Neural crest cell (in vitro differentiated cells): ENCODE measurements around the gene GCNT2. TPM values are rescaled to one million over a fixed set of nuclear protein-coding genes. Genes with fewer than 3 reads are reported as not detected.

ENCODE experiments used
- DNase-seq: peaks from one replicate; pipeline ENCODE4 v3.0.0; 2021; ENCODE audit warnings: low read depth, mixed read lengths, low spot score
- H3K27ac Mint-ChIP-seq: one replicate; pipeline ENCODE4 v1.8.0; 2021; ENCODE audit warnings: mild to moderate bottlenecking, mixed read lengths; ENCODE audit not compliant: unreplicated experiment
- H3K27me3 Mint-ChIP-seq: 2 replicates; pipeline ENCODE4 v1.8.0; 2021; ENCODE audit warnings: low read depth, mild to moderate bottlenecking, mixed read lengths
- H3K36me3 Mint-ChIP-seq: 2 replicates; pipeline ENCODE4 v1.8.0; 2021; ENCODE audit warnings: low read depth, mild to moderate bottlenecking, mixed read lengths
- H3K4me1 Mint-ChIP-seq: 2 replicates; pipeline ENCODE4 v1.8.0; 2021; ENCODE audit warnings: mixed read lengths
- H3K4me3 Mint-ChIP-seq: one replicate; pipeline ENCODE4 v1.8.0; 2021; ENCODE audit warnings: mild to moderate bottlenecking, mixed read lengths
- H3K9me3 Mint-ChIP-seq: 2 replicates; pipeline ENCODE4 v1.8.0; 2021; ENCODE audit warnings: mixed read lengths
- CTCF ChIP-seq: fragments of 200-600 bp; sonication (generic); conservative IDR thresholded peaks from 2 replicates; pipeline ENCODE4 v1.5.0; 2021; ENCODE audit warnings: antibody characterized with exemption, mild to moderate bottlenecking
- total RNA-seq: library from RNA; stranded (reverse); gene quantifications from 2 replicates; pipeline ENCODE4 v1.2.1, GENCODE V29; 2021

Gene GCNT2
- total RNA-seq, 1 donor from 2014 or later, result 6.4 TPM

- Mint-ChIP-seq H3K27ac (peak overlapping the region; percentile 3), H3K9me3 (no peaks in the 10 kb centered on the region), H3K36me3 (no peaks in the 10 kb centered on the region), H3K4me1 (peaks cover 61% of the 10 kb centered on the region), H3K27me3 (peaks cover 13% of the 10 kb centered on the region), H3K4me3 (peak overlapping the region; percentile 91)
- no peak for TF ChIP-seq CTCF
- no peak for DNase-seq
These were observed 35.8 kb downstream of the GCNT2 start for GRCh38 chr6:10556992-10557391.

GRCh38 chr6:10557913-10558312 is 36.8 kb downstream of the GCNT2 start:
- Mint-ChIP-seq H3K27ac (no peak overlapping the region), H3K4me3 (peak overlapping the region; percentile 91), H3K4me1 (peaks cover 61% of the 10 kb centered on the region), H3K27me3 (peaks cover 13% of the 10 kb centered on the region), H3K36me3 (no peaks in the 10 kb centered on the region), H3K9me3 (no peaks in the 10 kb centered on the region)
- DNase-seq, result no peak
- TF ChIP-seq CTCF, result no peak

GRCh38 chr6:10558565-10558964 is 37.4 kb downstream of the GCNT2 start:
- Mint-ChIP-seq H3K4me1 (peaks cover 61% of the 10 kb centered on the region), H3K27ac (no peak overlapping the region)

GRCh38 chr6:10559522-10560152 is 38.5 kb downstream of the GCNT2 start:
- no peak overlapping the region for H3K27ac Mint-ChIP-seq
- peak overlapping the region; percentile 79 for H3K4me3 Mint-ChIP-seq
- peaks cover 13% of the 10 kb centered on the region for H3K27me3 Mint-ChIP-seq
- no peaks in the 10 kb centered on the region for H3K36me3 Mint-ChIP-seq
- no peak for DNase-seq
- no peaks in the 10 kb centered on the region for H3K9me3 Mint-ChIP-seq
- TF ChIP-seq CTCF, result no peak
- peaks cover 59% of the 10 kb centered on the region for H3K4me1 Mint-ChIP-seq

More at GRCh38 chr6:10558565-10558964, 37.4 kb downstream of the GCNT2 start:
- no peak for TF ChIP-seq CTCF
- no peak for DNase-seq
- Mint-ChIP-seq H3K36me3 (no peaks in the 10 kb centered on the region), H3K27me3 (peaks cover 13% of the 10 kb centered on the region), H3K9me3 (no peaks in the 10 kb centered on the region), H3K4me3 (peak overlapping the region; percentile 91)

GRCh38 chr6:10561611-10562199 is 40.6 kb downstream of the GCNT2 start:
- H3K4me1 Mint-ChIP-seq, result peaks cover 38% of the 10 kb centered on the region
- no peak for TF ChIP-seq CTCF
- H3K4me3 Mint-ChIP-seq, result no peak overlapping the region
- H3K36me3 Mint-ChIP-seq, result no peaks in the 10 kb centered on the region
- no peak for DNase-seq
- no peaks in the 10 kb centered on the region for H3K9me3 Mint-ChIP-seq
- H3K27me3 Mint-ChIP-seq, result peaks cover 13% of the 10 kb centered on the region
- H3K27ac Mint-ChIP-seq, result no peak overlapping the region
